ENCODE data around the gene IZUMO3. TPM values are rescaled to one million over a fixed set of nuclear protein-coding genes. Genes with fewer than 3 reads are reported as not detected.

The IZUMO3 gene
- total RNA-seq, 1 experiment from 2014 or later = not detected

DNA sequence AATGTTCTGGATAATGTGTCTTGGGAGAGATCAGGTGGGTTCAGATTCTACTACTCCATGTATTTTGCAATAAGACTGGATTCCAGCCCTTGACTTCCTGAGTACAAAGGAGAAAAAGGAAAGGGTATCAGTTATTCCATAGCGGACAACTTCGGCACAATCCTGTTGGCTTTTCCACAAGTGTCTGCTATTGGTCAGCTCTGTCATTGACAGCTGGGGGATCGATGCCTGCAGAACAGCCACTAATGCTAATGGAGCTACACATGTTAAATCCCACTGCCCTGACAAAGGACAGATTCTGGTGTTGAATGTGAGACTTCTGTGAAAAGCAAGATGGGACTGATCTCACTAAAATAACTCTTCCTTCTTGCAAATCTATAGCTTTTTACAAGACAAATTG, 41.2 kb downstream of the IZUMO3 start:
- no TSS peak for BruUV-seq (replicated peaks)
- intact Hi-C loops (cut with micrococcal nuclease) = no loop called here

More for the DNA sequence above, 41.2 kb downstream of the IZUMO3 start:
- H3K9ac ChIP-seq (ENCODE audit: low read length) = no peak overlapping the region
- no peak overlapping the region for H3K4me2 ChIP-seq (ENCODE audit: low read length)
- no peaks in the 10 kb centered on the region for H4K20me1 ChIP-seq (ENCODE audit: insufficient read depth)
- RAD21 ChIA-PET (ENCODE audit: low non-redundant PET in 1 of 2, low total read pairs in 2 of 2, uncharacterized antibody in 2 of 2, unreplicated experiment in 2 of 2) = no interaction called here
- no peak overlapping the region for H2AFZ ChIP-seq (ENCODE audit: low read depth, low read length, poor library complexity, severe bottlenecking)
- TF ChIP-seq, protein P1, sequence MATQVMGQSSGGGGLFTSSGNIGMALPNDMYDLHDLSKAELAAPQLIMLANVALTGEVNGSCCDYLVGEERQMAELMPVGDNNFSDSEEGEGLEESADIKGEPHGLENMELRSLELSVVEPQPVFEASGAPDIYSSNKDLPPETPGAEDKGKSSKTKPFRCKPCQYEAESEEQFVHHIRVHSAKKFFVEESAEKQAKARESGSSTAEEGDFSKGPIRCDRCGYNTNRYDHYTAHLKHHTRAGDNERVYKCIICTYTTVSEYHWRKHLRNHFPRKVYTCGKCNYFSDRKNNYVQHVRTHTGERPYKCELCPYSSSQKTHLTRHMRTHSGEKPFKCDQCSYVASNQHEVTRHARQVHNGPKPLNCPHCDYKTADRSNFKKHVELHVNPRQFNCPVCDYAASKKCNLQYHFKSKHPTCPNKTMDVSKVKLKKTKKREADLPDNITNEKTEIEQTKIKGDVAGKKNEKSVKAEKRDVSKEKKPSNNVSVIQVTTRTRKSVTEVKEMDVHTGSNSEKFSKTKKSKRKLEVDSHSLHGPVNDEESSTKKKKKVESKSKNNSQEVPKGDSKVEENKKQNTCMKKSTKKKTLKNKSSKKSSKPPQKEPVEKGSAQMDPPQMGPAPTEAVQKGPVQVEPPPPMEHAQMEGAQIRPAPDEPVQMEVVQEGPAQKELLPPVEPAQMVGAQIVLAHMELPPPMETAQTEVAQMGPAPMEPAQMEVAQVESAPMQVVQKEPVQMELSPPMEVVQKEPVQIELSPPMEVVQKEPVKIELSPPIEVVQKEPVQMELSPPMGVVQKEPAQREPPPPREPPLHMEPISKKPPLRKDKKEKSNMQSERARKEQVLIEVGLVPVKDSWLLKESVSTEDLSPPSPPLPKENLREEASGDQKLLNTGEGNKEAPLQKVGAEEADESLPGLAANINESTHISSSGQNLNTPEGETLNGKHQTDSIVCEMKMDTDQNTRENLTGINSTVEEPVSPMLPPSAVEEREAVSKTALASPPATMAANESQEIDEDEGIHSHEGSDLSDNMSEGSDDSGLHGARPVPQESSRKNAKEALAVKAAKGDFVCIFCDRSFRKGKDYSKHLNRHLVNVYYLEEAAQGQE (IDR thresholded peaks at IDR 0.05; ENCODE audit: low read depth) = no peak
- TF ChIP-seq CEBPB (IDR thresholded peaks at IDR 0.05; ENCODE audit: low read depth) = no peak
- TF ChIP-seq ZNF274 (IDR thresholded peaks at IDR 0.05; ENCODE audit: low read depth, low read length) = no peak
- TF ChIP-seq EZH2 (IDR thresholded peaks at IDR 0.05) = no peak
- no peaks in the 10 kb centered on the region for H3K4me1 ChIP-seq (ENCODE audit: control insufficient read depth in 1 of 2, insufficient read depth in 2 of 2, low read length in 2 of 2)
- ATAC-seq (no peak), DNase-seq (ENCODE audit: low read depth, low spot score) (no peak)
- H3K27me3 ChIP-seq (ENCODE audit: insufficient read depth, low read length) = no peaks in the 10 kb centered on the region
- H3K27ac ChIP-seq (ENCODE audit: low read depth, low read length) = no peak overlapping the region
- CTCF ChIA-PET = no interaction called here
- H3K79me2 ChIP-seq (ENCODE audit: insufficient read depth, low read length) = no peaks in the 10 kb centered on the region
- no peaks in the 10 kb centered on the region for H3K36me3 ChIP-seq (ENCODE audit: control insufficient read depth in 1 of 2, insufficient read depth in 2 of 2, low read length in 2 of 2)
- no peaks in the 10 kb centered on the region for H3K9me2 ChIP-seq (ENCODE audit: insufficient read depth)
- H3K4me3 ChIP-seq (replicated peaks in 1 of 2; ENCODE audit: low read depth in 1 of 2, low read length in 2 of 2) = no peak overlapping the region
- POLR2A ChIA-PET = no interaction called here
- H3K9me3 ChIP-seq (ENCODE audit: control insufficient read depth in 1 of 2, insufficient read depth in 1 of 2, low read depth in 1 of 2, low read length in 2 of 2) = peaks cover 0 to 4% of the 10 kb centered on the region in 2 experiments; a peak in 1 of 4 replicates
